Measurements from ENCODE around the gene RNU6-1. TPM values are rescaled to one million over a fixed set of nuclear protein-coding genes. Genes with fewer than 3 reads are reported as not detected.

RNU6-1 gene
- total and polyA plus RNA-seq, 2 donors (not counting 3 experiments of a cell fraction or from before 2014, with no cell fraction given) = not detected

GRCh38 chr15:67794832-67795574, 44.8 kb downstream of the RNU6-1 start:
- dilution Hi-C loops (cut with MboI; ENCODE audit: extremely low pct_ligation_motif_present, low sequenced_read_pairs) (no loop called here), intact Hi-C loops (cut with micrococcal nuclease) (no loop called here)
- Histone ChIP-seq H3K4me3 (replicated peaks in 1 of 3; ENCODE audit: insufficient read depth in 1 of 3, low read depth in 1 of 3, low read length in 3 of 3) (no peak overlapping the region), H4K20me1 (replicated peaks; ENCODE audit: control insufficient read depth, extremely low read depth, insufficient read depth, low read length) (no peaks in the 10 kb centered on the region), H3K9me3 (replicated peaks; ENCODE audit: control insufficient read depth, insufficient read depth, low read length) (no peaks in the 10 kb centered on the region), H3K79me2 (ENCODE audit: control insufficient read depth, insufficient read depth, low read length) (no peaks in the 10 kb centered on the region), H2AFZ (ENCODE audit: low read depth, low read length) (no peak overlapping the region), H3K27ac (ENCODE audit: insufficient read depth, low read depth, low read length) (no peak overlapping the region), H3K9ac (replicated peaks; ENCODE audit: extremely low read depth, insufficient read depth, low read length) (no peak overlapping the region), H3K9me1 (replicated peaks; ENCODE audit: control insufficient read depth, extremely low read depth, insufficient read depth, low read length) (no peaks in the 10 kb centered on the region), H3K27me3 (ENCODE audit: control insufficient read depth in 2 of 2, insufficient read depth in 2 of 2, low read length in 2 of 2) (no peaks in the 10 kb centered on the region), H3K4me1 (ENCODE audit: control insufficient read depth, extremely low read depth, insufficient read depth, low read length) (peaks cover 7% of the 10 kb centered on the region), H3K4me2 (ENCODE audit: insufficient read depth, low read length) (no peak overlapping the region), H3K36me3 (ENCODE audit: control insufficient read depth in 2 of 2, extremely low read depth in 1 of 2, insufficient read depth in 2 of 2, low read length in 2 of 2) (no peaks in the 10 kb centered on the region)
- CTCF ChIA-PET = interaction anchor here (1.0 kb wide), 1 partner anchor 13 kb away, joined by 3 read pairs; no protein-coding TSS in a partner anchor
- no peak for FAIRE-seq
- no peak for TF ChIP-seq MAX (IDR thresholded peaks at IDR 0.05; ENCODE audit: insufficient read depth, insufficient read length)
- TF ChIP-seq EZH2 (IDR thresholded peaks at IDR 0.05; ENCODE audit: borderline replicate concordance, low read depth, low read length, severe bottlenecking) = no peak
- TF ChIP-seq JUN (IDR thresholded peaks at IDR 0.05; ENCODE audit: borderline replicate concordance, insufficient read depth, insufficient read length, low read depth) = no peak
- TF ChIP-seq POLR2A (IDR thresholded peaks at IDR 0.05; ENCODE audit: low read depth, low read length) = no peak
- TF ChIP-seq POLR2AphosphoS5 (IDR thresholded peaks at IDR 0.05; ENCODE audit: insufficient read depth, low read depth, low read length) = no peak
- no peak for TF ChIP-seq MYC (IDR thresholded peaks at IDR 0.05; ENCODE audit: low read depth, low read length)
- TF ChIP-seq FOS (IDR thresholded peaks at IDR 0.05; ENCODE audit: borderline replicate concordance, insufficient read depth, low read length) = no peak
- no peak for TF ChIP-seq CTCF (IDR thresholded peaks at IDR 0.05; ENCODE audit: extremely low read depth in 1 of 2, insufficient read depth in 1 of 2, low read depth in 1 of 2, low read length in 2 of 2)
- no peak for TF ChIP-seq GATA2 (IDR thresholded peaks at IDR 0.05; ENCODE audit: insufficient read depth, insufficient read length, low read depth, low read length)
- no peak for DNase-seq (ENCODE audit: low read depth, low spot score)
- no TSS peak for BruUV-seq (replicated peaks)
- POLR2A ChIA-PET = no interaction called here

All from endothelial cell of umbilical vein (primary cell).